GM18511 (cell line): ENCODE results near the gene MAST1.
"Not testable (repeated sequence)": the region's sequence is repeated elsewhere in the genome, so short reads cannot be mapped to it uniquely, and the experiment has no call there.

ENCODE experiments used
- ATAC-seq: cut with Tn5 transposase; IDR thresholded peaks from one replicate; pipeline ENCODE4 v1.9.1; 2021; ENCODE audit warnings: mild to moderate bottlenecking, moderate library complexity; ENCODE audit not compliant: unreplicated experiment

The MAST1 gene

GRCh38 chr19:12888006-12888603 is 49.8 kb downstream of the MAST1 start:
- ATAC-seq = no peak

GRCh38 chr19:12890299-12890786 is 52.0 kb downstream of the MAST1 start:
- not testable (repeated sequence) for ATAC-seq

- peak; percentile 97 for ATAC-seq
Observed at GRCh38 chr19:12890787-12891552, 52.7 kb downstream of the MAST1 start, which contains the start of gene GCDH. GCDH (plus strand) TSS chr19:12891160; CDS start chr19:12891305, 145 bp downstream.

GRCh38 chr19:12891553-12892021 is 53.3 kb downstream of the MAST1 start:
- ATAC-seq = no peak

DNA sequence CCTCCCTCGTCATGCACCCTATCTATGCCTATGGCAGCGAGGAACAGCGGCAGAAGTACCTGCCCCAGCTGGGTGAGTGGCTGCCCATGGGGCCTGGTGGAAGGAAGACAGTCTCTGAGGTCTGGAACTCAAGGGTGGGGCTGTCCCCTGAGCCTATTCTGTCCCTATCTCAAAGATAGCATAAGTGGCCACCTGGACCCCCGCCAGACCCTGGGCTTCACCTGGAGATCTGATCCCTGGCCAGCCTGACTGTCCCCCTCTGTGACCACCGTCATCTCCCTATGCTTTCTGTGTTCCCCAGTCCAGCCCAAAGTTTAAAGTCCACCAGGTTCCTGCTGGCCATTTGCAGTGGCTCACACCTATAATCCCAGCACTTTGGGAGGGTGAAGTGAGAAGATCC is 55.3 kb downstream of the MAST1 start:
- no peak for ATAC-seq

GRCh38 chr19:12896460-12896859 is 58.1 kb downstream of the MAST1 start:
- ATAC-seq = no peak

DNA sequence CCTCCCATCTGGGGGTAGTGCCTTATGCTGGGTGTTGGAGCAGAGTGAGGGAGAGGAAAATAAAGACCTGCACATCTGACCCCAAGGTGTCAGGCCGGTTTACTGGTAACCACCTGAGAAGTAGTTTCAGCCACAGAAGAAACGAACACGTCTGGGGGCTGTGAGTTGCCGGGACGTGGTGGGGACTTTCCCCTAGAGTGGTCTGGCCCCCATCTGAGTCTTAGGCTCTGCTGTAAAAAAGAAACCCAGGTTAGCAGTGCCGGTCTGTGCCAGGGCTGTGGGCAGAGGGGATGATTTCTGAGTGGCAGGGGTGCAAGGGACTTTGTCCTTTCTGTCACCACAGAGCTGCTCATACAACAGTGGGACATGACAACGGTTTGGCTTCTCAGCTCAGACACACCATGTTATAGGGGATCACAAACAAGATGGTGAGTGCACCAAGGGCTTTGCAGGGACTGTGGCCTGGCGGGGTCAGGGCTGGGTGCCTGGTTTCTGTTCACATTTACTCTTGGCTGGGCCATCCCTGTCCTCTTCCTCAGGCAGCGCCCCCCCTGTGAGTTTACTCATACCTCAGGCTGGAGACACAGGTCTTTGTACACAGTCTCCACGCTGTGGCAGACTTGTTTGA is 61.7 kb downstream of the MAST1 start:
- peak; percentile 90 for ATAC-seq

- ATAC-seq = no peak
Observed at GRCh38 chr19:12907166-12907565, 68.9 kb downstream of the MAST1 start.

DNA sequence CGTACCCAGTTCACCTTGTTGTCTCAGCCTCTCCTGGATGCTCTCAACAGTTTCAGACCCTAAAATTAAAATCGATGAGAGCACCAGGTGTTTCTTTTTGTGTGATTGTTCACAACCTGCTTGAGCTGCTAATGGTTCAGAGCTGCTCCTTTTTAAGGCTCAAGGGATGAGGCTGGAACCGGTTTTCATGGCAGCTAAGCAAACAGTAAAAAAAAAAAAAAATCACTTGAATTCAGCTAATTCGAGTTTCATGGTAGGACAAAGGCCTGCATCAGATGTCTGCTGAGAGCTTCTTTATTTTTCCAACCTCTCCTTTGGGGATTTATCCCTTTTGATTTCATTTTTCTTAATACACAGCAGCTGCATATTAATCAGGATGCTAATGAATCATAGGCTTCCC is 74.3 kb downstream of the MAST1 start:
- ATAC-seq = no peak

DNA sequence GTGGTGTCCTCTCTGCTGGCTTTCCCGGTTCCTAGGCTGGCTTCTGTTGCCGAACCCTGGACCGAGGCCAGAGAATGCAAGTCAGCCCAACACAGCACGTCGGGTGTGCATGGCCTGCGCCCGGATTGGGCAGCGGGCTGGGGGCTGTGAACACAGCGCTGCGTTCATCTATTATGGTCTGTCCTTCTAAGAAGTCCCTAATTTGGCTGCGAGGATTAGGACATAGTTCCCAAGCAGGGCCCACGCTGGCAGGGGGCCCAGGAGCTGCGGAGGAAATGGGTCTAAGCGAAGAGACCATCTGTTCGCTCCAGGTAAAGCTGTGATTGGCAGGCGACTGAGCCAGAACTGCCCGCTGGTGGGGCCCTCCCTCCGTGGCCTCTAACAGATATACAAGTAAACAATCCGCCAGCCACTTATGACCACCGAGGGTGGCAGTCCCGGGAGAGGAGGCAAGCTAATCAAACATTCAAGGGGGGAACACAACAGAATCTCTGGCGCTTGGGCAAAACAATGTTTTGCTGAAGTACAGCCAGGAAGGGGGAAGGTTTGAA is 74.8 kb downstream of the MAST1 start:
- ATAC-seq = no peak

DNA sequence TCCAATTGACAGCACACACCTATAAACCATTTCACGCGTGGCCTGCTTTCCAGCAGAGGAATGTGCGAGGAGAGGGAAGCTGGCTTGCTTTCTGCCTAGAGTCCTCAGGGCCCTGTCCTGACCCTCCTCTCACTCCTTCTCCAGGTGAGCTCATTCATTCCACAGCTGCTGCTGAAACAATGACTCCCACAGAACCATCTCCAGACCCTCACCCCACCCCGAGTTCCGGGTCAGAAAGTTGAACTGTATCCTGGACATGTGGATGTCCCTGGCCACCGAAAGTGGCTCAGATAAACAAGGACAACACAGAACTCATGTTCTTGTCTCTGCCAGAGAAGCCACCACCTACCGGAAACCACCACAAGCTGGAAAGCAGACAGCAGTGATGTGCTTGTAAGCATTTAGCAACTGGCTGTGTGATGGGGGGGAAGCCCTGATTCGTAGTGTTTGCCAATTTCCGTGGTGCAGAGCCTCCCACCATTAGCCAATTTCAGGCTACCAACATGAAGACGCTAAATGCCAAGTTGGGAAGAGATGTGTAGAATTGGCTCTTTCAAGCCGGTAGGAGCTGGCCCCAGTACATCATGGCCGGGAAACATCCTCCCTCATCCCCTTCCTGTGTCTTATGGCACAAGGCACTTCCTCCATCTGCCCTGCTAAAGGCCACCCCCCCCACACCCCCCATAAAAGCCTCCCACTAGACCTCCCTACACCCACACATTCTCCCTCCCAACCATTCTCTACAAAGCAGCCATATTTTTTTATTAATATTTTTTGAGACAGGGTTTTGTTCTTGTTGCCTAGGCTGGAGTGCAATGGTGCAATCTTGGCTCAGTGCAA is 75.8 kb downstream of the MAST1 start:
- no peak for ATAC-seq

GRCh38 chr19:12915860-12916259 is 77.5 kb downstream of the MAST1 start:
- ATAC-seq = not testable (repeated sequence)

- ATAC-seq = no peak
Observed at GRCh38 chr19:12918253-12918652, 79.9 kb downstream of the MAST1 start.

DNA sequence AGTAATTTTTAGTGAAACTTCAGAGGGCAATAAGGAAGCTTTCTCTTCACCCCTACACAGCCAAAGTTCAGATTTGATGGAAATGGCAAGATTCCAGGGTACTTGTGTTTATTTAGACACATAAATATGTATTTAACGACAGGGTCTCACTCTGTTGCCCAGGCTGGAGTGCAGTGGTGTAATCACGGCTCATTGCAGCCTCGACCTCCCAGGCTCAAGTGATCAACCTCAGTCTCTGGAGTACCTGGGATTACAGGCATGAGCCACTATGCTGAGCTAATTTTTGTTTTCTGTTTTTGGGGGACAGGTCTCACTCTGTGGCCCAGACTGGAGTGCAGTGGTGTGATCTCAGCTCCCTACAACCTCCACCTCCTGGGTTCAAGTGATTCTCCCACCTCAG is 82.7 kb downstream of the MAST1 start:
- no peak for ATAC-seq

DNA sequence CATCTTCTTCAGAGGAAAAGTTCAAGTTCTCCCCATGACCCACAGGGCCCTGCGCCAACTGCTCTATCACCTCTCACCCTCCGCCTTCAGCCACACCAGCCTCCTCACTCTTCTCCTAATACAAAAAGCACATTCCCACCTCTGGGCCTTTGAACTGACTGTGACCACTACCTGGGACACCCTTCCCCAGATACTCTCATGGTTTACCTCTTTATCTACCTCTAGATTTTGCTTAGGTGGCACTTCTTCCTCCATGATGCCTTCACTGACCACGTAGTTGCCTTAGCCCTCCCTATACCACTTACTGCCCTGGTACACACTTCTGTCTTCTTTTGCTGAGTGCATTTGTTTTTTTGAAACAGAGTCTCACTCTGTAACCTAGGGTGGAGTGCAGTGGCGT is 84.6 kb downstream of the MAST1 start:
- no peak for ATAC-seq
